B cell (primary cell): Measurements from ENCODE around the gene SEC24B. TPM values are rescaled to one million over a fixed set of nuclear protein-coding genes. Genes with fewer than 3 reads are reported as not detected.
A peak's percentile ranks its signal among the peaks of the same experiment; 100 is the strongest.

Experiments
- ATAC-seq: fragments of 200-7000 bp; cut with Tn5 transposase; one replicate; pipeline ENCODE4 v1.10.0; 2021; ENCODE audit warnings: low read depth, mild to moderate bottlenecking, moderate number of reproducible peaks, moderate library complexity
- CTCF ChIA-PET: fragments of 350-600 bp; sonication (Branson Sonifier 250); formaldehyde crosslinking; loops from one replicate; lab custom pipeline; 2021; ENCODE audit warnings: antibody characterized with exemption, inconsistent platforms; lab: Charles Lee
- POLR2A ChIA-PET: fragments of 350-600 bp; sonication (Branson Sonifier 250); formaldehyde crosslinking; loops from one replicate; lab custom pipeline; 2021; ENCODE audit warnings: antibody characterized with exemption; lab: Charles Lee
- DNase-seq: peaks from one replicate; pipeline ENCODE4 v3.0.0; 2013
- H2AFZ ChIP-seq: 2 replicates; pipeline ENCODE4 v1.6.1; 2012; ENCODE audit warnings: mild to moderate bottlenecking, low read depth, low read length; ENCODE audit not compliant: insufficient read depth, poor library complexity, severe bottlenecking
- H3K27ac ChIP-seq, 2 donors: 1 replicate in 1 of 2; 2 replicates in 1 of 2; pipeline ENCODE4 v1.5.1; 2012 to 2013; ENCODE audit warnings: low read length in 2 of 2, mild to moderate bottlenecking in 2 of 2, moderate library complexity in 1 of 2
- H3K27me3 ChIP-seq, 4 experiments: fragments of 200-600 bp in 1 of 4; sonication (generic) in 1 of 4; replicated peaks in 1 of 4; 1 replicate in 2 of 4; 2 replicates in 2 of 4; pipeline versions ENCODE4 v1.6.1 to v1.7.0; 2013 to 2016; ENCODE audit warnings: low read length in 3 of 4, mild to moderate bottlenecking in 2 of 4, mixed read lengths in 1 of 4, moderate library complexity in 1 of 4; ENCODE audit not compliant: insufficient read depth in 4 of 4, control insufficient read depth in 3 of 4; ENCODE audit errors: control extremely low read depth in 1 of 4
- H3K36me3 ChIP-seq, 2 experiments: replicated peaks in 1 of 2; 1 replicate in 1 of 2; 2 replicates in 1 of 2; pipeline versions ENCODE4 v1.6.1 to v1.7.1; 2013; ENCODE audit warnings: low read length in 1 of 2; ENCODE audit not compliant: insufficient read depth in 2 of 2, control insufficient read depth in 1 of 2; ENCODE audit errors: control extremely low read depth in 1 of 2, extremely low read depth in 1 of 2
- H3K4me1 ChIP-seq, 2 donors: fragments of 200-600 bp in 1 of 2; sonication (generic) in 1 of 2; 1 replicate in 1 of 2; 2 replicates in 1 of 2; pipeline versions ENCODE4 v1.5.1 to v1.6.1; 2013 to 2017; ENCODE audit warnings: low read length in 2 of 2; ENCODE audit not compliant: control insufficient read depth in 2 of 2, insufficient read depth in 2 of 2
- H3K4me2 ChIP-seq: replicated peaks from 2 replicates; pipeline ENCODE3; 2012; ENCODE audit warnings: mild to moderate bottlenecking, low read depth, low read length; ENCODE audit not compliant: poor library complexity, severe bottlenecking
- H3K4me3 ChIP-seq, 5 experiments: fragments of 200-600 bp in 1 of 5; sonication (generic) in 1 of 5; 1 replicate in 3 of 5; 2 replicates in 2 of 5; pipeline versions ENCODE4 v1.5.1 to v1.7.0; 2011 to 2016; ENCODE audit warnings: low read length in 4 of 5, mild to moderate bottlenecking in 4 of 5, low read depth in 2 of 5, control low read depth in 1 of 5, moderate library complexity in 1 of 5; ENCODE audit not compliant: insufficient read depth in 1 of 5; ENCODE audit errors: control extremely low read depth in 1 of 5, extremely low read depth in 1 of 5
- H3K79me2 ChIP-seq: fragments of 200-600 bp; sonication (generic); one replicate; pipeline ENCODE4 v1.6.0; 2016; ENCODE audit warnings: low read length; ENCODE audit not compliant: control insufficient read depth, insufficient read depth
- H3K9ac ChIP-seq: fragments of 200-600 bp; sonication (generic); 2 replicates; pipeline ENCODE4 v1.6.1; 2017; ENCODE audit warnings: mild to moderate bottlenecking, low read length, moderate library complexity
- H3K9me3 ChIP-seq, 3 donors: one replicate each; pipeline versions ENCODE4 v1.6.1 to v1.7.1; 2013; ENCODE audit warnings: low read length in 2 of 3; ENCODE audit not compliant: control insufficient read depth in 2 of 3, insufficient read depth in 1 of 3; ENCODE audit errors: control extremely low read depth in 1 of 3
- H4K20me1 ChIP-seq: 2 replicates; pipeline ENCODE4 v1.6.0; 2012; ENCODE audit warnings: mild to moderate bottlenecking, low read length; ENCODE audit not compliant: insufficient read depth, control insufficient read depth, poor library complexity, severe bottlenecking
- H3K27ac Mint-ChIP-seq: one replicate; pipeline ENCODE4 v1.8.0; 2021; ENCODE audit warnings: mixed read lengths
- H3K27me3 Mint-ChIP-seq: one replicate; pipeline ENCODE4 v1.8.0; 2021; ENCODE audit warnings: mixed read lengths
- H3K4me1 Mint-ChIP-seq: one replicate; pipeline ENCODE4 v1.8.0; 2021; ENCODE audit warnings: mixed read lengths
- H3K4me3 Mint-ChIP-seq: one replicate; pipeline ENCODE4 v1.8.0; 2021; ENCODE audit warnings: mixed read lengths
- H3K9me3 Mint-ChIP-seq: one replicate; pipeline ENCODE4 v1.8.0; 2022; ENCODE audit warnings: mixed read lengths; ENCODE audit not compliant: insufficient read depth
- CTCF ChIP-seq: fragments of 200-600 bp; IDR thresholded peaks from one replicate; pipeline ENCODE4 v1.8.0; 2022; ENCODE audit warnings: antibody characterized with exemption, mild to moderate bottlenecking
- EZH2 ChIP-seq: IDR thresholded peaks from 2 replicates; pipeline ENCODE4 v1.6.1; 2012; ENCODE audit warnings: borderline replicate concordance, low read depth, mild to moderate bottlenecking, moderate library complexity, low read length; ENCODE audit not compliant: insufficient read depth, poor library complexity, severe bottlenecking
- WGBS: methylation state at CpG from one replicate; pipeline ENCODE4 v1.1.5; 2013; ENCODE audit warnings: missing lambda C conversion rate; ENCODE audit not compliant: insufficient coverage; 5-methylcytosine and 5-hydroxymethylcytosine counted together
- intact Hi-C: fragments of 100-400 bp; cut with micrococcal nuclease; formaldehyde crosslinking; loops from one replicate; pipeline ENCODE4 v1.10.0; 2022
- polyA plus RNA-seq: library from polyadenylated mRNA; depleted of rRNA; stranded (reverse); fragments of >200 nt; gene quantifications from 2 replicates; pipeline ENCODE4 v1.2.3, GENCODE V29; 2012
- total RNA-seq, 2 donors: library from RNA; stranded (reverse); fragments of 120-200 nt in 1 of 2; gene quantifications; 1 replicate in 1 of 2; 2 replicates in 1 of 2; pipeline versions ENCODE4 v1.2.3 to v1.2.4, GENCODE V29; 2013 to 2022

SEC24B gene
- total and polyA plus RNA-seq, 2 donors (not counting 1 experiment from before 2014, with no cell fraction given): 22.6 to 46.4 TPM

- Histone ChIP-seq H3K9me3 (no peaks in the 10 kb centered on the region), H3K4me3 (no peak overlapping the region), H3K9ac (no peak overlapping the region), H3K4me2 (no peak overlapping the region), H3K27ac (no peak overlapping the region), H2AFZ (no peak overlapping the region), H4K20me1 (peaks cover 82% of the 10 kb centered on the region), H3K36me3 (peaks cover under 1 to 8% of the 10 kb centered on the region in 2 experiments), H3K4me1 (peaks cover 29 to 40% of the 10 kb centered on the region in 2 donors), H3K79me2 (peaks cover 98% of the 10 kb centered on the region), H3K27me3 (no peaks in the 10 kb centered on the region)
- ChIA-PET CTCF (interaction anchor here (7.9 kb wide), 1 partner anchor 8 kb away, joined by 55 read pairs; the partner anchor contains the start of gene SEC24B), POLR2A (no interaction called here)
- peak overlapping the region; percentile 5 for H3K27ac Mint-ChIP-seq
- 80% methylated on average over 2 of the region's 4 CpGs for WGBS
- DNase-seq: no peak
- no peak for TF ChIP-seq EZH2
- no peak for TF ChIP-seq CTCF
- no peaks in the 10 kb centered on the region for H3K27me3 Mint-ChIP-seq
- peaks cover 68% of the 10 kb centered on the region for H3K4me1 Mint-ChIP-seq
- H3K9me3 Mint-ChIP-seq: no peaks in the 10 kb centered on the region
- ATAC-seq: no peak
- no peak overlapping the region for H3K4me3 Mint-ChIP-seq
- intact Hi-C loops: no loop called here
These were observed 7.3 kb downstream of the SEC24B start for GRCh38 chr4:109440948-109441347.

- CTCF ChIA-PET: interaction anchor here (7.9 kb wide), 1 partner anchor 9 kb away, joined by 55 read pairs; the partner anchor contains the start of gene SEC24B
These were observed 8.3 kb downstream of the SEC24B start for GRCh38 chr4:109441862-109442458.

More at GRCh38 chr4:109441862-109442458, 8.3 kb downstream of the SEC24B start:
- Mint-ChIP-seq H3K27ac (no peak overlapping the region), H3K4me1 (peaks cover 63% of the 10 kb centered on the region), H3K4me3 (no peak overlapping the region), H3K9me3 (no peaks in the 10 kb centered on the region), H3K27me3 (no peaks in the 10 kb centered on the region)
- H4K20me1 ChIP-seq: peaks cover 86% of the 10 kb centered on the region
- H3K4me3 ChIP-seq: no peak overlapping the region
- H3K4me2 ChIP-seq: no peak overlapping the region
- H3K9ac ChIP-seq: no peak overlapping the region
- H3K27ac ChIP-seq: peak overlapping the region in 1 of 2 donors; percentile 26
- no peak for TF ChIP-seq CTCF
- TF ChIP-seq EZH2: no peak
- no peak overlapping the region for H2AFZ ChIP-seq
- peaks cover 5 to 10% of the 10 kb centered on the region in 2 experiments for H3K36me3 ChIP-seq
- no CpG with 5 or more reads among the region's 2 CpGs for WGBS
- intact Hi-C loops: no loop called here
- ATAC-seq (no peak), DNase-seq (no peak)
- H3K9me3 ChIP-seq: peaks cover 0 to 1% (median 0%) of the 10 kb centered on the region in 3 donors
- H3K4me1 ChIP-seq: peaks cover 29 to 37% of the 10 kb centered on the region in 2 donors
- POLR2A ChIA-PET: no interaction called here
- H3K79me2 ChIP-seq: peaks cover 98% of the 10 kb centered on the region
- H3K27me3 ChIP-seq: no peaks in the 10 kb centered on the region
